ENCODE data around the gene TMEM92.

DNA sequence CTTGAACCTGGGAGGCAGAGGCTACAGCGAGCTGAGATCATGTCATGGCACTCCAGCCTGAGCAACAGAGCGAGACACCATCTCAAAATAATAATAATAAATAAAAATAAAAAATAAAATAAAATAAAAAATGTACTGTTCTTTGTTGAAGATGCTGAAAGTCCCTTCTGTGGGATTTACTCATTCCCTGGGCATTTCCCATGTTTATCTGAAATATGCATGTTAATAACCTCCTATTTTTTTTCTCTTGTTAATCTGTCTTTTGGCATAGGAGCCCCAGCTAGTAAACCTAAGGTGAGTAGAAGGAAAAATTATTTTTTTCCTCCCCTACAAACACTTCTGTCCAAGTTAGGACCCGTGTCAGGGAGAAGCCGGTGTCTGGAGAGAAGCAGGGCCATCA, 34.4 kb downstream of the TMEM92 start:
- TF ChIP-seq, protein P1, sequence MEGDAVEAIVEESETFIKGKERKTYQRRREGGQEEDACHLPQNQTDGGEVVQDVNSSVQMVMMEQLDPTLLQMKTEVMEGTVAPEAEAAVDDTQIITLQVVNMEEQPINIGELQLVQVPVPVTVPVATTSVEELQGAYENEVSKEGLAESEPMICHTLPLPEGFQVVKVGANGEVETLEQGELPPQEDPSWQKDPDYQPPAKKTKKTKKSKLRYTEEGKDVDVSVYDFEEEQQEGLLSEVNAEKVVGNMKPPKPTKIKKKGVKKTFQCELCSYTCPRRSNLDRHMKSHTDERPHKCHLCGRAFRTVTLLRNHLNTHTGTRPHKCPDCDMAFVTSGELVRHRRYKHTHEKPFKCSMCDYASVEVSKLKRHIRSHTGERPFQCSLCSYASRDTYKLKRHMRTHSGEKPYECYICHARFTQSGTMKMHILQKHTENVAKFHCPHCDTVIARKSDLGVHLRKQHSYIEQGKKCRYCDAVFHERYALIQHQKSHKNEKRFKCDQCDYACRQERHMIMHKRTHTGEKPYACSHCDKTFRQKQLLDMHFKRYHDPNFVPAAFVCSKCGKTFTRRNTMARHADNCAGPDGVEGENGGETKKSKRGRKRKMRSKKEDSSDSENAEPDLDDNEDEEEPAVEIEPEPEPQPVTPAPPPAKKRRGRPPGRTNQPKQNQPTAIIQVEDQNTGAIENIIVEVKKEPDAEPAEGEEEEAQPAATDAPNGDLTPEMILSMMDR (IDR thresholded peaks at IDR 0.05), result no peak
- TF ChIP-seq POLR2A (IDR thresholded peaks at IDR 0.05), result no peak

All from esophagus squamous epithelium (tissue), 4 donors.